Neural progenitor cell (in vitro differentiated cells): ENCODE results near the gene TSPAN14. TPM values are rescaled to one million over a fixed set of nuclear protein-coding genes. Genes with fewer than 3 reads are reported as not detected.

ENCODE experiments used
- DNase-seq: peaks from one replicate; pipeline ENCODE4 v3.0.0-alpha.2; 2016; ENCODE audit warnings: low spot score
- H2AFZ ChIP-seq: fragments of 200-600 bp; sonication (generic); replicated peaks from 2 replicates; pipeline ENCODE4 v1.6.1; 2016; ENCODE audit warnings: antibody characterized with exemption
- H3F3A ChIP-seq: fragments of 200-600 bp; sonication (generic); 2 replicates; pipeline ENCODE4 v1.6.1; 2016; ENCODE audit warnings: antibody characterized with exemption, low read depth
- H3K27ac ChIP-seq: fragments of 200-600 bp; sonication (generic); 2 replicates; pipeline ENCODE4 v1.5.1; 2016; ENCODE audit warnings: mild to moderate bottlenecking
- H3K27me3 ChIP-seq: fragments of 200-600 bp; sonication (generic); 2 replicates; pipeline ENCODE4 v1.6.1; 2016; ENCODE audit warnings: mild to moderate bottlenecking, moderate library complexity
- H3K36me3 ChIP-seq: fragments of 200-600 bp; sonication (generic); 2 replicates; pipeline ENCODE4 v1.5.1; 2016
- H3K4me1 ChIP-seq: fragments of 200-600 bp; sonication (generic); 2 replicates; pipeline ENCODE4 v1.6.1; 2016; ENCODE audit warnings: mixed run types
- H3K4me2 ChIP-seq: fragments of 200-600 bp; sonication (generic); 2 replicates; pipeline ENCODE4 v1.6.1; 2016
- H3K4me3 ChIP-seq: fragments of 200-600 bp; sonication (generic); 2 replicates; pipeline ENCODE4 v1.5.1; 2016
- H3K79me2 ChIP-seq: fragments of 200-600 bp; sonication (generic); 2 replicates; pipeline ENCODE4 v1.6.1; 2016; ENCODE audit warnings: low read depth
- H3K9ac ChIP-seq: fragments of 200-600 bp; sonication (generic); 2 replicates; pipeline ENCODE4 v1.6.1; 2016
- H3K9me3 ChIP-seq: fragments of 200-600 bp; sonication (generic); 2 replicates; pipeline ENCODE4 v1.5.1; 2016; ENCODE audit warnings: low read depth
- H4K20me1 ChIP-seq: fragments of 200-600 bp; sonication (generic); 2 replicates; pipeline ENCODE4 v1.6.1; 2016; ENCODE audit warnings: low read depth
- H3K27ac Mint-ChIP-seq: 3 replicates; pipeline ENCODE4 v1.8.0; 2021; ENCODE audit warnings: mixed read lengths
- H3K27me3 Mint-ChIP-seq: 2 replicates; pipeline ENCODE4 v1.8.0; 2022; ENCODE audit warnings: low read depth, mild to moderate bottlenecking, inconsistent platforms, moderate library complexity, mixed read lengths; ENCODE audit not compliant: insufficient read depth
- H3K36me3 Mint-ChIP-seq: 3 replicates; pipeline ENCODE4 v1.8.0; 2021; ENCODE audit warnings: mixed read lengths
- H3K4me1 Mint-ChIP-seq: 3 replicates; pipeline ENCODE4 v1.8.0; 2021; ENCODE audit warnings: mixed read lengths
- H3K4me3 Mint-ChIP-seq: 3 replicates; pipeline ENCODE4 v1.8.0; 2021; ENCODE audit warnings: mild to moderate bottlenecking, moderate library complexity, mixed read lengths
- H3K9me3 Mint-ChIP-seq: 3 replicates; pipeline ENCODE4 v1.8.0; 2020; ENCODE audit warnings: mixed read lengths
- EZH2 ChIP-seq: fragments of 200-600 bp; sonication (generic); IDR thresholded peaks from 2 replicates; pipeline ENCODE4 v1.6.1; 2017; ENCODE audit warnings: antibody characterized with exemption, mild to moderate bottlenecking, moderate library complexity
- EZH2phosphoT487 ChIP-seq: fragments of 200-600 bp; sonication (generic); IDR thresholded peaks from 2 replicates; pipeline ENCODE4 v1.6.1; 2017; ENCODE audit warnings: antibody characterized with exemption
- total RNA-seq: library from RNA; depleted of rRNA; stranded (reverse); fragments of >200 nt; gene quantifications from 2 replicates; pipeline ENCODE4 v1.2.3, GENCODE V29; 2015; ENCODE audit warnings: low replicate concordance
- TF ChIP-seq, protein P1 (sequence below): fragments of 200-600 bp; sonication (generic); IDR thresholded peaks from 2 replicates; pipeline ENCODE4 v1.5.1; 2017; ENCODE audit warnings: antibody characterized with exemption, mild to moderate bottlenecking

The TSPAN14 gene
- total RNA-seq, 1 donor from 2014 or later = 32.7 TPM

DNA sequence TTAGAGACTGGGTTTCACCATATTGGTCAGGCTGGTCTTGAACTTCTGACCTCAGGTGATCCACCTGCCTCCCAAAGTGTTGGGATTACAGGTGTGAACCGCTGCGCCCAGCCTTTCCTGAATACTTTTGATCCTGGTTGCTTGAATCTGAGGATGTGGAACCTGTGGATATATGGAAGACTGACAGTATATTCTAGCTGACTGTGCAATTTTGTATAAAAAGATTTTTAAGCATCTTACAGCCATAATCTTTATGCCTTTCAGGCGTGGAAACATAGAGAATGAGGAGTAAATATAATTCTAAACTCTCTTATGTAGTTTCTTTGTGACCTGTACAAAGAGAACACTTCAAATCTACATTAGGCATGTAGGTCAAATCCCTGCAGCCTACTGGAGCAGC is 16.2 kb downstream of the TSPAN14 start:
- TF ChIP-seq EZH2 (no peak), EZH2phosphoT487 (no peak)
- TF ChIP-seq, protein P1, sequence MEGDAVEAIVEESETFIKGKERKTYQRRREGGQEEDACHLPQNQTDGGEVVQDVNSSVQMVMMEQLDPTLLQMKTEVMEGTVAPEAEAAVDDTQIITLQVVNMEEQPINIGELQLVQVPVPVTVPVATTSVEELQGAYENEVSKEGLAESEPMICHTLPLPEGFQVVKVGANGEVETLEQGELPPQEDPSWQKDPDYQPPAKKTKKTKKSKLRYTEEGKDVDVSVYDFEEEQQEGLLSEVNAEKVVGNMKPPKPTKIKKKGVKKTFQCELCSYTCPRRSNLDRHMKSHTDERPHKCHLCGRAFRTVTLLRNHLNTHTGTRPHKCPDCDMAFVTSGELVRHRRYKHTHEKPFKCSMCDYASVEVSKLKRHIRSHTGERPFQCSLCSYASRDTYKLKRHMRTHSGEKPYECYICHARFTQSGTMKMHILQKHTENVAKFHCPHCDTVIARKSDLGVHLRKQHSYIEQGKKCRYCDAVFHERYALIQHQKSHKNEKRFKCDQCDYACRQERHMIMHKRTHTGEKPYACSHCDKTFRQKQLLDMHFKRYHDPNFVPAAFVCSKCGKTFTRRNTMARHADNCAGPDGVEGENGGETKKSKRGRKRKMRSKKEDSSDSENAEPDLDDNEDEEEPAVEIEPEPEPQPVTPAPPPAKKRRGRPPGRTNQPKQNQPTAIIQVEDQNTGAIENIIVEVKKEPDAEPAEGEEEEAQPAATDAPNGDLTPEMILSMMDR = no peak
- peaks cover 95% of the 10 kb centered on the region for H4K20me1 ChIP-seq
- H3K27ac ChIP-seq = no peak overlapping the region
- Mint-ChIP-seq H3K9me3 (peaks cover 5% of the 10 kb centered on the region), H3K27ac (peak overlapping the region; percentile 46), H3K4me3 (no peak overlapping the region), H3K27me3 (peaks cover 2% of the 10 kb centered on the region), H3K36me3 (peaks cover 16% of the 10 kb centered on the region), H3K4me1 (peaks cover 76% of the 10 kb centered on the region)
- H3K4me1 ChIP-seq = peaks cover 59% of the 10 kb centered on the region
- H3K9me3 ChIP-seq = no peaks in the 10 kb centered on the region
- no peaks in the 10 kb centered on the region for H3K27me3 ChIP-seq
- H3K79me2 ChIP-seq = peaks cover 100% of the 10 kb centered on the region
- H2AFZ ChIP-seq = no peak overlapping the region
- H3K9ac ChIP-seq = no peak overlapping the region
- H3K4me3 ChIP-seq = no peak overlapping the region
- no peak for DNase-seq
- no peaks in the 10 kb centered on the region for H3K36me3 ChIP-seq
- peaks cover 26% of the 10 kb centered on the region for H3F3A ChIP-seq
- no peak overlapping the region for H3K4me2 ChIP-seq

DNA sequence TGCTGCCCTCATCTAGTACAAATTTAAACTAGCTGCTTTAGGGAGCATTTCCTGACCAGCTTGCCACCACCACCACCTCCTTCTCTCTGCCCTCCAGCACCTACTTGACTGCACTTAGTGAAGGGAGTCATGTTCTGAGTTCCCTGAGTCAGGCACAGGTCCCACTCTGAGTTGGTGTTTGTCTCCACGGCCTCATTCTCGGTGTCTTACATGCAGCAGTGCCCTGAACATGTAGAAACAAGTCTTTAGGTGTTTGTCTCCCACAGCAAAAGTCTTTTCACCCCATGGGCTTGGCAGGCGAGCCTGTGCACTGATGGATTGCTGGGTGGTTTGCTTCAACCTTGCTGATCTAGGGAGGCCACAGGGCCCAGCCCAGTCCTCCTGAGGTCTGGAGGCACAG is 16.9 kb downstream of the TSPAN14 start:
- Mint-ChIP-seq H3K36me3 (peaks cover 19% of the 10 kb centered on the region), H3K4me3 (no peak overlapping the region), H3K9me3 (peaks cover 5% of the 10 kb centered on the region), H3K4me1 (peaks cover 68% of the 10 kb centered on the region), H3K27me3 (peaks cover 2% of the 10 kb centered on the region), H3K27ac (peak overlapping the region; percentile 54)
- Histone ChIP-seq H3K27ac (no peak overlapping the region), H3K36me3 (no peaks in the 10 kb centered on the region), H4K20me1 (peaks cover 99% of the 10 kb centered on the region), H3F3A (peaks cover 19% of the 10 kb centered on the region), H3K27me3 (no peaks in the 10 kb centered on the region), H3K4me3 (no peak overlapping the region), H3K4me2 (no peak overlapping the region), H2AFZ (no peak overlapping the region), H3K9me3 (no peaks in the 10 kb centered on the region), H3K9ac (no peak overlapping the region), H3K4me1 (peaks cover 52% of the 10 kb centered on the region), H3K79me2 (peaks cover 100% of the 10 kb centered on the region)
- TF ChIP-seq EZH2 = no peak
- TF ChIP-seq EZH2phosphoT487 = no peak
- TF ChIP-seq, protein P1 = no peak
- DNase-seq = no peak

DNA sequence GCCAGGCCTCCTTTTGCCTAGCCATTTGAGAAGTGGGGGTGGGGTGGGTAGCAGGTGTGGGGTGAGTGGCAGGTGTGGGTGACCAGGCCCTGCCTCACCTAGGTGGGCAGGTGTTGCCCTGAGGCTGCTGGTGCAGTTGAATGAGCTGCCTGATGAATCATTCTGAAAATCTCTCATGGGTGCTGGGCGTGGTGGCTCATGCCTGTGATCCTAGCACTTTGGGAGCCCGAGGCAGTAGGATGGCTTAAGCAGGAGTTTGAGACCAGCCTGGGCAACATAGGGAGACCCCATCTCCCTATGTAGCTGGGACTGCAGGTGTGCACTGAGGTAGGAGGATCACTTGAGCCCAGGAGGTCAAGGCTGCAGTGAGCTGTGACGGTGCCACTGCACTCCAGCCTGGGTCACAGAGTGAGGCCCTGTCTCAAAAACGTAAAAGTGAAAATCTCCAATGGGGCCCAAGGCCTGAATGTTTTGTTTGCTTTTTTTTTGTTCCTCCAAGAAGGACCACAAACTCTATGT is 17.7 kb downstream of the TSPAN14 start:
- Mint-ChIP-seq H3K4me3 (no peak overlapping the region), H3K9me3 (peaks cover 5% of the 10 kb centered on the region), H3K4me1 (peaks cover 61% of the 10 kb centered on the region), H3K27ac (no peak overlapping the region), H3K27me3 (peaks cover 2% of the 10 kb centered on the region), H3K36me3 (peaks cover 19% of the 10 kb centered on the region)
- Histone ChIP-seq H3F3A (peaks cover 19% of the 10 kb centered on the region), H3K27me3 (no peaks in the 10 kb centered on the region), H3K9me3 (no peaks in the 10 kb centered on the region), H3K27ac (no peak overlapping the region), H3K4me3 (no peak overlapping the region), H3K79me2 (peaks cover 100% of the 10 kb centered on the region), H4K20me1 (peaks cover 92% of the 10 kb centered on the region), H2AFZ (no peak overlapping the region), H3K9ac (no peak overlapping the region), H3K4me1 (peaks cover 44% of the 10 kb centered on the region), H3K36me3 (no peaks in the 10 kb centered on the region), H3K4me2 (no peak overlapping the region)
- TF ChIP-seq EZH2phosphoT487 (no peak), EZH2 (no peak)
- TF ChIP-seq, protein P1 = no peak
- DNase-seq = no peak
